Measurements from ENCODE around the gene RBM33. TPM values are rescaled to one million over a fixed set of nuclear protein-coding genes. Genes with fewer than 3 reads are reported as not detected.

The RBM33 gene
- total RNA-seq, 2 donors from 2014 or later: 86.8 to 87.1 TPM

DNA sequence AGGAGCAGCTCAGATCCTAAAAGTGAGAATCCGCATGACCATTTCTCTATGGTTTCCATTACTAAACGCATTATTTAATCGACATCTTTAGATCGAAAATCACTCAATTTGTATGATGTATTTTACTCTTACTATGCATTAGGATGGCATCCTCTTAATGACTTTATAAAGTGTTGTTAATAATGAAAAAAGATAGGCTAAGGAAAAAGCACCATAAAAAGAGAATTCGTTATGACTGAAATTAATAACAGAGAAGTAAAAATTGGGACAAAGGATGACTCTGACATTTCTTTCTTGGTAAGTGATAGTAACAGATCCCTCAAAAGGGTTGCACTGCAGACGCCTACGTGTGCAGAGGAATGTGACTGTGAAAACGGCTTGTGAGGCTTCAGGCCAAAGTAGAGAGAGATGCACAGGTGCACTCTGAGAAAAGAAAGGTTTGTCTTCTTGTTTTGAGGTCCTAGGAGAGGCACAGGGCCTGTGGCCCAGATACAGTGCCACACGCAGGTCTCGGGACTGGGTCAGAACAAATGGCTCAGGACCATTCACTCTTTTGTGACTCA is 23.0 kb upstream of the RBM33 start:
- no peaks in the 10 kb centered on the region for H3K9me3 ChIP-seq (ENCODE audit: control insufficient read depth, low read length)
- H3K27me3 ChIP-seq (ENCODE audit: control insufficient read depth, insufficient read depth, low read length, poor library complexity, severe bottlenecking): no peaks in the 10 kb centered on the region
- DNase-seq: no peak
- no peak overlapping the region for H3K4me3 Mint-ChIP-seq
- H3K4me3 ChIP-seq (ENCODE audit: low read length): no peak overlapping the region
- peaks cover 6% of the 10 kb centered on the region for H3K4me1 Mint-ChIP-seq
- H3K27ac Mint-ChIP-seq: no peak overlapping the region
- H3K27me3 Mint-ChIP-seq (ENCODE audit: insufficient read depth): no peaks in the 10 kb centered on the region
- H3K9me3 Mint-ChIP-seq: peaks cover 10% of the 10 kb centered on the region
- TF ChIP-seq, protein P1, sequence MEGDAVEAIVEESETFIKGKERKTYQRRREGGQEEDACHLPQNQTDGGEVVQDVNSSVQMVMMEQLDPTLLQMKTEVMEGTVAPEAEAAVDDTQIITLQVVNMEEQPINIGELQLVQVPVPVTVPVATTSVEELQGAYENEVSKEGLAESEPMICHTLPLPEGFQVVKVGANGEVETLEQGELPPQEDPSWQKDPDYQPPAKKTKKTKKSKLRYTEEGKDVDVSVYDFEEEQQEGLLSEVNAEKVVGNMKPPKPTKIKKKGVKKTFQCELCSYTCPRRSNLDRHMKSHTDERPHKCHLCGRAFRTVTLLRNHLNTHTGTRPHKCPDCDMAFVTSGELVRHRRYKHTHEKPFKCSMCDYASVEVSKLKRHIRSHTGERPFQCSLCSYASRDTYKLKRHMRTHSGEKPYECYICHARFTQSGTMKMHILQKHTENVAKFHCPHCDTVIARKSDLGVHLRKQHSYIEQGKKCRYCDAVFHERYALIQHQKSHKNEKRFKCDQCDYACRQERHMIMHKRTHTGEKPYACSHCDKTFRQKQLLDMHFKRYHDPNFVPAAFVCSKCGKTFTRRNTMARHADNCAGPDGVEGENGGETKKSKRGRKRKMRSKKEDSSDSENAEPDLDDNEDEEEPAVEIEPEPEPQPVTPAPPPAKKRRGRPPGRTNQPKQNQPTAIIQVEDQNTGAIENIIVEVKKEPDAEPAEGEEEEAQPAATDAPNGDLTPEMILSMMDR (conservative IDR thresholded peaks at IDR 0.05): no peak
- H3K4me1 ChIP-seq (ENCODE audit: control insufficient read depth, insufficient read depth, low read length): no peaks in the 10 kb centered on the region
- 91 to 92% methylated on average over 6 to 10 of the region's 10 CpGs for WGBS, 2 experiments (ENCODE audit: insufficient coverage in 1 of 2, insufficient read length in 1 of 2)
- H3K9ac ChIP-seq (ENCODE audit: extremely low read depth, low read length, poor library complexity, severe bottlenecking): no peak overlapping the region
- H3K27ac ChIP-seq (ENCODE audit: low read depth, low read length): no peak overlapping the region
- peaks cover 6% of the 10 kb centered on the region for H3K36me3 Mint-ChIP-seq (ENCODE audit: low read depth)
- no peaks in the 10 kb centered on the region for H3K36me3 ChIP-seq (ENCODE audit: control insufficient read depth, insufficient read depth, low read length)

DNA sequence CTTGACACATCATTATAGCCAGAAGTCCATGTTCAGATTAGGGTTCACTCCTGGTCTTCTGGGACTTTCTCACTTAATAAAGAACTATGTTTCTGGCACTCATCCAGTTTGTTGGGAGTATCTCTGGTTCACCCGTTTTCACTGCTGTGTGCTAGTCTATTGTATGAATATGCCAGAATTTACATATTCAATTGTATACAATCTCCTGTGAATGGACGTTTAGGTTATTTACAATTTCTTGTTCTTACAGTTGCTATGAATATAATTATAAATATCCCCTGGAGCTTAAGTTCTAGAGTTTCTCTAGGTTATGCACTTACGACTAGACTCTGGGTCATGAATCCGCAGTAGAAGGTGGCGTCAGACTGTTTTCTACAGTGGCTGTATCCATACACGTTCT is 20.0 kb upstream of the RBM33 start:
- no peaks in the 10 kb centered on the region for H3K27me3 Mint-ChIP-seq (ENCODE audit: insufficient read depth)
- no peak overlapping the region for H3K4me3 ChIP-seq (ENCODE audit: low read length)
- TF ChIP-seq, protein P1 (conservative IDR thresholded peaks at IDR 0.05): no peak
- H3K4me1 Mint-ChIP-seq: no peaks in the 10 kb centered on the region
- peaks cover 12% of the 10 kb centered on the region for H3K9me3 Mint-ChIP-seq
- DNase-seq: no peak
- H3K4me3 Mint-ChIP-seq: no peak overlapping the region
- no peaks in the 10 kb centered on the region for H3K4me1 ChIP-seq (ENCODE audit: control insufficient read depth, insufficient read depth, low read length)
- no peak overlapping the region for H3K27ac Mint-ChIP-seq
- 91 to 96% methylated on average over 4 to 5 of the region's 6 CpGs for WGBS, 2 experiments (ENCODE audit: insufficient coverage in 1 of 2, insufficient read length in 1 of 2)
- H3K9ac ChIP-seq (ENCODE audit: extremely low read depth, low read length, poor library complexity, severe bottlenecking): no peak overlapping the region
- no peaks in the 10 kb centered on the region for H3K36me3 Mint-ChIP-seq (ENCODE audit: low read depth)
- no peaks in the 10 kb centered on the region for H3K36me3 ChIP-seq (ENCODE audit: control insufficient read depth, insufficient read depth, low read length)
- no peaks in the 10 kb centered on the region for H3K27me3 ChIP-seq (ENCODE audit: control insufficient read depth, insufficient read depth, low read length, poor library complexity, severe bottlenecking)
- no peak overlapping the region for H3K27ac ChIP-seq (ENCODE audit: low read depth, low read length)
- H3K9me3 ChIP-seq (ENCODE audit: control insufficient read depth, low read length): peaks cover 7% of the 10 kb centered on the region

DNA sequence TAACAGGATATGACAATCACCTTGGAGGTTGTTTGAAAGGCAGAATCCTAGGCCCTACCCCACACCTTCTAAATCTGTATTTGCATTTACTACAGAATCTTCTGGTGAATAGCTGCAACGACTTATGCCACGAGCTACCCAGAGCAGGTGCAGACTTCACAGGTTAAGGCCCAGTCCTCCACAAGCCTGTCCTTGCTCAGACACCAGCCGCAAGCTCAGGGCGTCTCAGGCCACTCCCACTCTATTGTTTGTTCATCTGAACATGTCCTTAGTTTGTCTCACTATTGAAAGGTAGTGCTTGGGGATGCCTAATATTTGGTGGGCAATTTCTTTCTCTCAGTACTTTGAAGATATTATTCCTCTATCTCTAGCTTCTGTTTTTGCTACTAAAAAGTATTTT is 18.9 kb upstream of the RBM33 start:
- Mint-ChIP-seq H3K27me3 (ENCODE audit: insufficient read depth) (no peaks in the 10 kb centered on the region), H3K9me3 (peaks cover 19% of the 10 kb centered on the region), H3K27ac (no peak overlapping the region), H3K4me3 (no peak overlapping the region), H3K4me1 (no peaks in the 10 kb centered on the region), H3K36me3 (ENCODE audit: low read depth) (no peaks in the 10 kb centered on the region)
- DNase-seq: no peak
- WGBS, 2 experiments (ENCODE audit: insufficient coverage in 1 of 2, insufficient read length in 1 of 2): 83 to 88% methylated on average over 4 of the region's 4 CpGs
- Histone ChIP-seq H3K4me1 (ENCODE audit: control insufficient read depth, insufficient read depth, low read length) (no peaks in the 10 kb centered on the region), H3K27me3 (ENCODE audit: control insufficient read depth, insufficient read depth, low read length, poor library complexity, severe bottlenecking) (no peaks in the 10 kb centered on the region), H3K27ac (ENCODE audit: low read depth, low read length) (no peak overlapping the region), H3K4me3 (ENCODE audit: low read length) (no peak overlapping the region), H3K36me3 (ENCODE audit: control insufficient read depth, insufficient read depth, low read length) (no peaks in the 10 kb centered on the region), H3K9me3 (ENCODE audit: control insufficient read depth, low read length) (peaks cover 17% of the 10 kb centered on the region), H3K9ac (ENCODE audit: extremely low read depth, low read length, poor library complexity, severe bottlenecking) (no peak overlapping the region)
- TF ChIP-seq, protein P1 (conservative IDR thresholded peaks at IDR 0.05): no peak
